Sigmoid colon (tissue), 4 donors: ENCODE measurements around the gene NELFCD.

Experiments used
- POLR2A ChIP-seq, 2 donors: fragments of 450-650 bp; IDR thresholded peaks; one replicate each; pipeline ENCODE4 v1.6.1; 2016; ENCODE audit warnings: antibody characterized with exemption in 2 of 2, mild to moderate bottlenecking in 2 of 2, moderate library complexity in 2 of 2
- POLR2AphosphoS5 ChIP-seq, 4 donors: sonication (generic); formaldehyde crosslinking; IDR thresholded peaks; one replicate each; pipeline ENCODE4 v1.6.1; 2017; ENCODE audit warnings: antibody characterized with exemption in 4 of 4
- TF ChIP-seq, protein P1 (sequence below), 4 experiments: fragments of 450-650 bp in 3 of 4; fragments of 200-600 bp in 1 of 4; IDR thresholded peaks; one replicate each; pipeline ENCODE4 v1.5.1; 2016 to 2019; ENCODE audit warnings: antibody characterized with exemption in 4 of 4, mild to moderate bottlenecking in 3 of 4, moderate library complexity in 2 of 4

GRCh38 chr20:58975353-58975752 lies 5.7 kb upstream of the NELFCD start:
- TF ChIP-seq POLR2AphosphoS5 (IDR thresholded peaks at IDR 0.05) (no peak), POLR2A (IDR thresholded peaks at IDR 0.05) (no peak)
- TF ChIP-seq, protein P1, sequence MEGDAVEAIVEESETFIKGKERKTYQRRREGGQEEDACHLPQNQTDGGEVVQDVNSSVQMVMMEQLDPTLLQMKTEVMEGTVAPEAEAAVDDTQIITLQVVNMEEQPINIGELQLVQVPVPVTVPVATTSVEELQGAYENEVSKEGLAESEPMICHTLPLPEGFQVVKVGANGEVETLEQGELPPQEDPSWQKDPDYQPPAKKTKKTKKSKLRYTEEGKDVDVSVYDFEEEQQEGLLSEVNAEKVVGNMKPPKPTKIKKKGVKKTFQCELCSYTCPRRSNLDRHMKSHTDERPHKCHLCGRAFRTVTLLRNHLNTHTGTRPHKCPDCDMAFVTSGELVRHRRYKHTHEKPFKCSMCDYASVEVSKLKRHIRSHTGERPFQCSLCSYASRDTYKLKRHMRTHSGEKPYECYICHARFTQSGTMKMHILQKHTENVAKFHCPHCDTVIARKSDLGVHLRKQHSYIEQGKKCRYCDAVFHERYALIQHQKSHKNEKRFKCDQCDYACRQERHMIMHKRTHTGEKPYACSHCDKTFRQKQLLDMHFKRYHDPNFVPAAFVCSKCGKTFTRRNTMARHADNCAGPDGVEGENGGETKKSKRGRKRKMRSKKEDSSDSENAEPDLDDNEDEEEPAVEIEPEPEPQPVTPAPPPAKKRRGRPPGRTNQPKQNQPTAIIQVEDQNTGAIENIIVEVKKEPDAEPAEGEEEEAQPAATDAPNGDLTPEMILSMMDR (IDR thresholded peaks at IDR 0.05), result no peak
